GM10266 (cell line): Measurements from ENCODE around the gene SCG5.

Experiments used
- DNase-seq: peaks from one replicate; pipeline ENCODE4 v3.0.0; 2012; ENCODE audit errors: extremely low spot score
- TF ChIP-seq, protein P1 (sequence below): IDR thresholded peaks from 2 replicates; pipeline ENCODE4 v1.5.1; 2012; ENCODE audit warnings: mild to moderate bottlenecking, low read depth; ENCODE audit not compliant: control insufficient read depth, insufficient read depth; ENCODE audit errors: missing control alignments

Gene SCG5

DNA sequence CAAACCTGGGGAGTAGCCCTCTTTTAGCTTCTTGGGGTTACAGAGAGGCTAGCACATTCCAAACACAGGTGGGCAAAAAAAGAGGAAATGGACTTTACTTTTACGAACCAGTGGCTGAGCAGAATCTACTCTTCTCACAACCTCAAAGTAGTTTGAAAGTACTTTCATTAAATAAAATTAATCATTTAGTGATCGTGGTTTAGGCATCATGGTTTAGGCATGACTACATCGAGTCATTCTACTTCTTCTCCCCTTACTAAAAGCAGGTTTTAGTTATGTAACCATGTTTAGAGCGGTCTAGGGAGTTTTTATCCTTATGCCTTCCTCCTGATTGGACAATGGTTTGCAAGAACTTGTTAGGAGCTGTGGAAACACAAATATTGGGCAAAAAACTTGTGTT, 73.8 kb downstream of the SCG5 start:
- no peak for DNase-seq
- TF ChIP-seq, protein P1, sequence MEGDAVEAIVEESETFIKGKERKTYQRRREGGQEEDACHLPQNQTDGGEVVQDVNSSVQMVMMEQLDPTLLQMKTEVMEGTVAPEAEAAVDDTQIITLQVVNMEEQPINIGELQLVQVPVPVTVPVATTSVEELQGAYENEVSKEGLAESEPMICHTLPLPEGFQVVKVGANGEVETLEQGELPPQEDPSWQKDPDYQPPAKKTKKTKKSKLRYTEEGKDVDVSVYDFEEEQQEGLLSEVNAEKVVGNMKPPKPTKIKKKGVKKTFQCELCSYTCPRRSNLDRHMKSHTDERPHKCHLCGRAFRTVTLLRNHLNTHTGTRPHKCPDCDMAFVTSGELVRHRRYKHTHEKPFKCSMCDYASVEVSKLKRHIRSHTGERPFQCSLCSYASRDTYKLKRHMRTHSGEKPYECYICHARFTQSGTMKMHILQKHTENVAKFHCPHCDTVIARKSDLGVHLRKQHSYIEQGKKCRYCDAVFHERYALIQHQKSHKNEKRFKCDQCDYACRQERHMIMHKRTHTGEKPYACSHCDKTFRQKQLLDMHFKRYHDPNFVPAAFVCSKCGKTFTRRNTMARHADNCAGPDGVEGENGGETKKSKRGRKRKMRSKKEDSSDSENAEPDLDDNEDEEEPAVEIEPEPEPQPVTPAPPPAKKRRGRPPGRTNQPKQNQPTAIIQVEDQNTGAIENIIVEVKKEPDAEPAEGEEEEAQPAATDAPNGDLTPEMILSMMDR, result no peak

DNA sequence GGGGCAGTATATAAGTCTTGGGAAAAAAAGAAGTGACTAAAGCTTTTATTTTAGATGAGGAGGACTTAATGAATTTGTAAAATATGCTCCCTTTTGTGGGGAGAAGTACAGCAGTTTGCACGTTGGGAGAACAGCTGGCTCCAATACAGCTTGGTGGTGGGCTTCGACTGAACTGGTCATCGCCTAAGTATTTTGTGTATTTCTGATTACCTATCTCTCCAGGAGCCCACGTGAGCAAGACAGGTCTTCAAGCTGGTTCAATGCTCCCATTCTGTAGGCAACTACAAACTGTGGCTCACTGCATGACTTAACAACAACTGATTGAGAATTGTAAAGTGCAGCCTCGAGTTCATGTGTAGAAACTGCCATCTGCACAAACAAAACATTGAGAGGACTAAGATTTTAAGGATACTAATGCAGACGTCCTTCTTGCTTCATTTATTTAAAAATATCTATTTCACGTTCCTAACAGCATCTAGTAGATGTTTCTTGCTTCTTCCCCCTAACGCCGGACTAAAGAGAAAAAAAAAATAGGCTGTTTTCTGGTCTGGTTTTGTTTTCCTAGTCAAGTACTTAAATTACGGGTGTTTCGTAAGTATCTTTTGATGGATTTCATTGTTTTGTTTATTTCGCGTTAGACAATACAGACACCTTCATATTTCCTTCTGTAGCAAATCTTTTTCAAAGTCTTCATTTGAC, 74.9 kb downstream of the SCG5 start:
- no peak for DNase-seq
- TF ChIP-seq, protein P1, result no peak

DNA sequence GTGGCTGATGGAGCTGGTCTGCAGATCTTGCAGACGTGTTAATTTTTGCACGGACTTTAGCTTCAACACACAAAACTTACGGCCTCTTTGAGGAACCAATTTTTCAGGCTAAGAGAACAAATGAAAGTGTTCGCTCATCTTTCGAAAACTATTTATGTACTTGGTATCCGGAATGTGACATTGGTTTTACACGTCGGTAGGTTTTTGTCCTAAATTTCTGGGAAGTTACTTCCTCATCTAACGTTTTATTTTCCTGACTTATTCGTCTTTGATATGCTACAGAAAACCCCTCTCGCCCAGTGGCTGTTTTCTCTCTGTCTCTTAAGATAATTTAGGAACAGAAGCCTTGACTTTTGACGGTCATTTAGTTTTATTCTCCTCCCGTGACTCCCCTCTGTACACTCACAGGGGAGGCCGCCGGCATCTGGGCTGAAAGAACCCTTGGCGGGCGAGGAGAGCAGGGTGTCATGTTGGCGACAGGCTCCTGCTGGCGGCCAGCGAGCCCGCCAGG, 75.5 kb downstream of the SCG5 start:
- peak; percentile 44 for DNase-seq
- TF ChIP-seq, protein P1, result no peak

DNA sequence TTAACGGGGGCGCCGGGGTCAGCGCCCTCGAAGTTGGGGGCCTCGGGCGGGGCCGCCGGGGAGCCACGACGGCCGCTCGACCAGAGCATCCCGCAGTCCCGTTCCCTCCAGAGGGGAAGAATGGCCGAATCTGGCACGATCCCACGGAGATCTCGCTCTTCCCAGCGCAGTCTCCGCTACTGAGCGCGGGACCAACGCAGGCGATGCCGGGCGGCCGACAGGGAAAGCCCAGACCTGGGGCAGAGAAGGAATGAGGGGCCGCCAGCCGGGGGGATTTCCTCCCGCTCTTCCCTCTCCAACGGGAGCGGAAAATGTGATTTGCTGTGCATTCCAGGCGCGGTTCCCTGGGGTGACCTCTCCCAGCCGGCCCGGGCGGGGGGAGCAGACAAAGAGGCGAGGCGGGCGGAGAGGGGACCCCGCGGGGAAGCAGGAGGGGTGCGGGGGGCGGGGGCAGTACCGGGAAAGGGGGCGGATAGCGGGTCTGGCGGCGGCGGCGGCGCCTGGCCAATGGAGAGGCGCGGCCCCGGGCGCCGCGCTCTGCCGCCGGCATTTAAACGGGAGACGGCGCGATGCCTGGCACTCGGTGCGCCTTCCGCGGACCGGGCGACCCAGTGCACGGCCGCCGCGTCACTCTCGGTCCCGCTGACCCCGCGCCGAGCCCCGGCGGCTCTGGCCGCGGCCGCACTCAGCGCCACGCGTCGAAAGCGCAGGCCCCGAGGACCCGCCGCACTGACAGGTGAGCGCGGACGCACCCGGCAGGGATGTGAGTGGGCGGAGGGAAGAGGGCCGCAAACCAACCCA, 76.1 kb downstream of the SCG5 start, which contains the start of gene GREM1:
GREM1 (plus strand) TSS at position 579 of the 801 bp plus-strand sequence. CDS start 12,687 bp downstream, outside the sequence.
- peak; percentile 35 for DNase-seq
- TF ChIP-seq, protein P1, result no peak

DNA sequence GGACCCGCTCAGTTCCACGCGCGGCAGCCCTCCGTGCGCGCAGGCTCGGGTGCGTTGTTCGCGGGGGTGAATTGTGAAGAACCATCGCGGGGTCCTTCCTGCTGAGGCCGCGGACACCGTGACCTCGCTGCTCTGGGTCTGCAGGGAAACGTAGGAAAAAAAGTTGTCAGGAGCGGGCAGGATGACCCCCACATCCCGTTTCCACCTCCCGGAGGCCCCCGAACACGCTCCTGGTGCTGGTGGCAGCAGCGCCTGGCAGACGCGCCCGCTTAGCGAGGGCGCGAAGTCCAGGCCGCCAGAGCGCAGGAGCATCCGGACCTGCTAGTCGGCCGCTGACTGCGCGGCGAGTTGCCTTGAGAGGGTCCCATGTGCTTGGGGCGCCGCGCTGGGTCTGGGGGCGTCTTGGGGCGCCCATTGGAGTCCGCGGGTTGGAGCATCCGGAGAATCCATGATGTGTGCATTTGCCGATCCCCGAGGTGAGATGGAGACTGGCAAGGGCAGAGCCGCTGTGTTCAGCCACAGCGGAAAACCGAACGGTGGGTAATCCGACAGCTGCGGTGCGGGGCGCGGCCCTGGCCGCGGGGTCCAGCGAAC, 76.8 kb downstream of the SCG5 start:
- TF ChIP-seq, protein P1, result no peak
- peak; percentile 37 for DNase-seq

DNA sequence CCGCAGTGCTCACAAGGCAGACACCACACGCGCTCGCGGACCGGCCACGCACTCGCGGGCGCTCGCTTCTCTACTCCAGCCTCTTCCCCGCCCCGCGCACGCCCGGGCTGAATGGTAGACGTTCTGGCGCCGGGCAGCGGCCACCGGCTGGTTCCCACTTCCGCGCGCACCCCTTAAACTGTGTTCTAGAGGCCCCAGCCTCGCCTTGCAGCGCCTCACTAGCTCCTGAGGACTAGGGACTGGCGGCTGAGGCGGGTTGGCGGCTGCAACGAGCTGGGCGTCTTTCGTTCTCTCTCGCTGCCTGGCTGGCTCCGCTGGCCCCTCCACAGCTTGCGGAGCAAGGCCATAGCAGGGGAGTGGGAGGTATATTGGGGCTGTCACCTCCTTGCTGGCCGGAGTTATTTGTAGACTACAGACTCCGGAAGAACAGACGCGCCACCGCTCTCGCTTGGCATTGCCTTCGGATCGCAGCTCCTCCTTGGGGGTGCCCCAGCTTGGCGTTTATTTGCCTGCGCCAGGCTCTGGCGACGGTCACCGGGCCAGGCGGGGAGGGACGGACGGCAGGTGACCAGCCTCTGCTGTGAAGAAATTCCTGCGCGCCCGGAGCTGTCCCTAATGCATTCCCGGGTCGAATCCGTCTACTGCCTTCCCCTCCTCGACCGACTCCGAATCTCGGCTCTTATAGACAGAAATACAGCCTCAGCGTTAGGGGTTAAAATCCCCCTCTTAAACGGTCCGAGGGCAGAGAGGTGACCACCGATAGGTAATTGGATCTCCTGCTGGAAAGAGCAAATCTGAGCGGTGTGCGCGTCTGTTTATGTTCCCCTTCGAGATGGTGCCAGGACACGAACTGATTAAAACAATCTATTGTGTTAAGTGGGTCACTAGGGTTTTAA, 77.6 kb downstream of the SCG5 start:
- DNase-seq, result peak; percentile 34
- TF ChIP-seq, protein P1, result no peak
